HFFc6 (cell line): ENCODE measurements around the gene ATXN7. TPM values are rescaled to one million over a fixed set of nuclear protein-coding genes. Genes with fewer than 3 reads are reported as not detected.

Experiments
- DNase-seq: peaks from one replicate; pipeline ENCODE4 v3.0.0-alpha.2; 2018
- H3K27ac Mint-ChIP-seq: 2 replicates; pipeline ENCODE4 v1.8.0; 2020; ENCODE audit warnings: mild to moderate bottlenecking, mixed read lengths
- H3K27me3 Mint-ChIP-seq: 2 replicates; pipeline ENCODE4 v1.8.0; 2021; ENCODE audit warnings: mild to moderate bottlenecking, moderate library complexity, mixed read lengths; ENCODE audit not compliant: insufficient read depth
- H3K36me3 Mint-ChIP-seq: 2 replicates; pipeline ENCODE4 v1.8.0; 2021; ENCODE audit warnings: low read depth, mixed read lengths
- H3K4me1 Mint-ChIP-seq: 2 replicates; pipeline ENCODE4 v1.8.0; 2020; ENCODE audit warnings: low read depth, mixed read lengths
- H3K4me3 Mint-ChIP-seq: 2 replicates; pipeline ENCODE4 v1.8.0; 2020; ENCODE audit warnings: mild to moderate bottlenecking, moderate library complexity, mixed read lengths
- H3K9me3 Mint-ChIP-seq: 2 replicates; pipeline ENCODE4 v1.8.0; 2020; ENCODE audit warnings: mild to moderate bottlenecking, mixed read lengths
- CTCF ChIP-seq: fragments of 200-600 bp; sonication (generic); IDR thresholded peaks from 2 replicates; pipeline ENCODE4 v1.5.0; 2021; ENCODE audit warnings: antibody characterized with exemption, mild to moderate bottlenecking
- total RNA-seq, 6 experiments: library from RNA; stranded (reverse); fragmentation: NEBNext Ultra II Directional; extraction: Animal tissue kit (Norgen Biotek cat#: 25700); gene quantifications; 2 replicates in 1 of 6; 3 replicates in 5 of 6; pipeline ENCODE4 v1.2.3, GENCODE V29; 2021

Gene ATXN7
- total RNA-seq, 6 experiments from 2014 or later = 11.5 to 18.4 (median 15.2) TPM

DNA sequence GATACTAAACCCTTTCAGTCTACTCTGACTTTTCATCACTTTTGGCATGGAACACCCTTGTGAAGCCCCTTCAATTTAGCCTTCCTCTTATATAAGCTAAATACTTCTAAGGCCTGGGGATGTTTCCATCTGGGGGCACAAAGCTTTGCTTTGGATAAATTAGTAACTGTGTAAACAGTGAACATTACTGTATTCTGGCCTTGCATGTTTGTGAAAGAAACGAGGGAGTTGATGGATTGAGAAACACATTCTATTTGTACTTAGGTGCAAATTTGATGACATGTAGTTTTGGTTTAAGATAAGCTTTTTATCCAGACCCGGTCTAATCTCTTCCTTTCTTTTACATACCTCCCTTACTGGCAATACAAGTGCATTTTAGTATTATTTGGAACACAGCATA is 139.9 kb downstream of the ATXN7 start:
- peaks cover 20% of the 10 kb centered on the region for H3K4me1 Mint-ChIP-seq
- H3K9me3 Mint-ChIP-seq = no peaks in the 10 kb centered on the region
- no peak overlapping the region for H3K27ac Mint-ChIP-seq
- no peaks in the 10 kb centered on the region for H3K27me3 Mint-ChIP-seq
- no peak for TF ChIP-seq CTCF
- H3K36me3 Mint-ChIP-seq = peaks cover 15% of the 10 kb centered on the region; the same call in 1 of the 2 replicates
- no peak for DNase-seq
- H3K4me3 Mint-ChIP-seq = no peak overlapping the region

DNA sequence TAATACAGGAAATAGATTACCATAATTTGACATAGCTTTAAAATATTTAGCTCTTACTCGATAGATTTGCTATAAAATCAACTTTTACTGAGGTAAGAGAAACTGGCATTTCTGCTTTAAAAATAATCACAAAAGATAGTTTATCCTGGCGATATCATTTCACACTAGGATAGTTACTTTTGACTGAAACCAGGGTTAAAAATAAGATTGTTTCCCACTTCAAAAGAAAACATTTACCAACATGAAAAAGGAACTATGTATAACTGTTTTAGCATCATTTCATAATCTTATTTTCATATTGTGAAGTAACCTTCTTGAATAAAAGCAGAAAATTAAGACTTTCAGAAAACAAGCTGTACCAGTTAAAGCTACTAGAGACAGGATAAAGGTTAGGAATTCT is 144.3 kb downstream of the ATXN7 start:
- no peak for TF ChIP-seq CTCF
- 0 out of 2 replicates have a peak, but pooled peaks cover 2% of the 10 kb centered on the region for H3K27me3 Mint-ChIP-seq
- peaks cover 36% of the 10 kb centered on the region for H3K4me1 Mint-ChIP-seq
- no peak overlapping the region for H3K4me3 Mint-ChIP-seq
- H3K9me3 Mint-ChIP-seq = no peaks in the 10 kb centered on the region
- no peak overlapping the region for H3K27ac Mint-ChIP-seq
- H3K36me3 Mint-ChIP-seq = peaks cover 25% of the 10 kb centered on the region
- no peak for DNase-seq

DNA sequence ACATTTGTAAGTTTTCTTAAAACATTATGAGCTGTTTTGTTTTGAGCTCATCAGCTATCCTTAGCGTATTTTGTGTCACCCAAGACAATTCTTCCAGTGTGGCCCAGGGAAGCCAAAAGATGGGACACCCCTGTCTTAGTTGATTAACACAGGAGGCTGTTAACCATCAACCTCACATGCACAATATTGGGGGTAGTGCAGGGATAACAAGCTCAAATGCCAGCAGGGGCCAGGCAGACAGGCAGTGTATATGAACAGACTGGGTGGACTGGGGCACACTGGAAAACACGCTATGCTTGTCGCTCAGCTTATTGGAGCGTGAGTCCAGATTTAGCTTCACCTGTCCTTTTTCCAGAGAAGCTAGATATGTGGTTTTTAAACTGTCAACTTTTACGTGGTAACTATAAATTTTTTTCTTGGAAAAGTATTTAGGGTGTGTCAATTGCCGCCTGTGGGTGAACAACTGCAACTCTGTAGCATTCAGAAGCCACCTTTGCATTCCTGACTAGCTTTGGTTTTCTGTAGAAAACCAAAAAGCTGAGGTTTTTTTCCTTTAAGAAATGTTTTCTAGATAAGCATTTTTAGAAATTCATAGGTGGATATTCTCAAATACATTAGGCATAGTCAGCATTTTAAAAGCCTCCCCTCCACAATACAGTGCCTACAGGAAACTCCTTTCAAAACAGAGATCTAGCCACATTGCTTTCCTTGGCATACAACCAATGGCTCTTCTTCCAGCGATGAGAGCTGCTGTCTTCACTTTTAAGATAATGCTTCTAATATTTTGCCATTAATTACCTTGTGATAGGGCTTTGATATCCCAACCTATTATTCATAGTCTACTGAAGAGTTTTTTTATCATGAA is 145.1 kb downstream of the ATXN7 start:
- Mint-ChIP-seq H3K36me3 (peaks cover 32% of the 10 kb centered on the region), H3K27me3 (0 out of 2 replicates have a peak, but pooled peaks cover 2% of the 10 kb centered on the region), H3K4me1 (peaks cover 36% of the 10 kb centered on the region), H3K9me3 (no peaks in the 10 kb centered on the region), H3K27ac (no peak overlapping the region), H3K4me3 (no peak overlapping the region)
- no peak for TF ChIP-seq CTCF
- DNase-seq = no peak

GRCh38 chr3:64009528-64009927 is 145.9 kb downstream of the ATXN7 start:
- TF ChIP-seq CTCF = no peak
- H3K4me3 Mint-ChIP-seq = no peak overlapping the region
- H3K36me3 Mint-ChIP-seq = peaks cover 39% of the 10 kb centered on the region
- DNase-seq = no peak
- H3K9me3 Mint-ChIP-seq = no peaks in the 10 kb centered on the region
- peaks cover 41% of the 10 kb centered on the region for H3K4me1 Mint-ChIP-seq
- H3K27ac Mint-ChIP-seq = peak overlapping the region; percentile 27
- H3K27me3 Mint-ChIP-seq = 0 out of 2 replicates have a peak, but pooled peaks cover 2% of the 10 kb centered on the region

DNA sequence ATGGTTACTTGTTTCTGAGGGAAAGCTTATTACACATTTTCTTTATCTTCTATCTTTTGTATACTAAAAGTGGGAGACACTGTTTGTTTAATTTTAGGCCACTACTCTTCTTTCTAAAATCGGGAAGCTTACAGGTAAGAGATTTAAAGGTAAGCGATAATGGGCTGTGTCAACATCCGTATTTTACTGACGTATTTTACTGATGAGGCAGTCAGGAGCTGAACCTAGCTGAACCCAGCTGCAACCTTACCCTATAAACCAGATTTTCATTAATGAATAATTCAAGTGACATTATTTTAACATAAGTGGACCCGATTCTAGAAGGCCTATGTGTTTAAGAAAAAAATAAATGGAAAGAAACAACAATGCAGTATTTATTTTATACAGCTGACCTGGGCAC is 146.5 kb downstream of the ATXN7 start:
- H3K27me3 Mint-ChIP-seq = 0 out of 2 replicates have a peak, but pooled peaks cover 2% of the 10 kb centered on the region
- no peak for DNase-seq
- H3K27ac Mint-ChIP-seq = no peak overlapping the region; the same call in 1 of the 2 replicates
- H3K4me1 Mint-ChIP-seq = peaks cover 43% of the 10 kb centered on the region
- H3K4me3 Mint-ChIP-seq = no peak overlapping the region
- TF ChIP-seq CTCF = no peak
- no peaks in the 10 kb centered on the region for H3K9me3 Mint-ChIP-seq
- H3K36me3 Mint-ChIP-seq = peaks cover 46% of the 10 kb centered on the region
